Muscle of leg (tissue), 11 donors: ENCODE results near the gene MPHOSPH9. TPM values are rescaled to one million over a fixed set of nuclear protein-coding genes. Genes with fewer than 3 reads are reported as not detected.

Experiments used
- DNase-seq: peaks from one replicate; pipeline ENCODE4 v3.0.0; 2013
- H3K27ac ChIP-seq: one replicate; pipeline ENCODE4 v1.5.1; 2013; ENCODE audit warnings: mild to moderate bottlenecking, low read length, control low read depth
- H3K27me3 ChIP-seq: one replicate; pipeline ENCODE4 v1.6.1; 2013; ENCODE audit warnings: low read length; ENCODE audit not compliant: control insufficient read depth, insufficient read depth
- H3K36me3 ChIP-seq: one replicate; pipeline ENCODE4 v1.6.1; 2013; ENCODE audit warnings: low read length; ENCODE audit not compliant: control insufficient read depth, insufficient read depth
- H3K4me1 ChIP-seq: one replicate; pipeline ENCODE4 v1.6.1; 2013; ENCODE audit warnings: low read length; ENCODE audit not compliant: control insufficient read depth, insufficient read depth
- H3K4me3 ChIP-seq: one replicate; pipeline ENCODE4 v1.5.1; 2013; ENCODE audit warnings: low read length, control low read depth
- H3K9me3 ChIP-seq: replicated peaks from 2 replicates; pipeline ENCODE4 v1.6.1; 2013; ENCODE audit warnings: low read depth, low read length; ENCODE audit not compliant: control insufficient read depth
- WGBS: methylation state at CpG from one replicate; pipeline ENCODE4 v1.1.5; 2013; ENCODE audit warnings: missing lambda C conversion rate; ENCODE audit not compliant: insufficient coverage; 5-methylcytosine and 5-hydroxymethylcytosine counted together
- polyA plus RNA-seq, 8 donors: library from polyadenylated mRNA; unstranded; fragments of 120-200 nt; gene quantifications; one replicate each; pipeline versions ENCODE4 v1.2.1 to v1.2.3, GENCODE V29; 2013; ENCODE audit warnings: inconsistent platforms in 1 of 8, low replicate concordance in 1 of 8; ENCODE audit not compliant: insufficient read length in 8 of 8, insufficient read depth in 1 of 8
- total RNA-seq: library from RNA; stranded (reverse); fragments of 120-200 nt; gene quantifications from one replicate; pipeline ENCODE4 v1.2.4, GENCODE V29; 2013

MPHOSPH9 gene
- total and polyA plus RNA-seq, 9 donors, result 14.6 to 37.5 (median 18.5) TPM

DNA sequence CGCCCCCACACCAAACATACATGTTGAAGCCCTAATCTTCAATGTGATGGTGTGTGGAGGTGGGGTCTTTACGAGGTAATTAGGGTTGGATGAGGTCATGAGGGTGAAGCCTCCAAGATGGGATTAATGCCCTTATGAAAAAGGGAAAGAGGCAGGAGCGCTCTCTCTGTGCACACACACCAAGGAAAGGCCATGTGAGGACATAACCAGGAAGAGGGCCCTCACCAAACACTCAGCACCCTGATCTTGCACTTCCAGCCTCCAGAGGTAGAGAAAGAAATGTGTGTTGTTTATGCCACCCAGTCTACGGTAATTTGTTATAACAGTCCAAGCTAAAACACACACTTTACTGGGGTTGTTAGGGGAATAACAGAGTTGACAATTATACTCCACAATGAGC is 67.4 kb downstream of the MPHOSPH9 start:
- no CpG with 5 or more reads among the region's 4 CpGs for WGBS
- Histone ChIP-seq H3K27ac (no peak overlapping the region), H3K4me3 (no peak overlapping the region), H3K9me3 (no peaks in the 10 kb centered on the region), H3K36me3 (peaks cover 41% of the 10 kb centered on the region), H3K4me1 (no peaks in the 10 kb centered on the region), H3K27me3 (no peaks in the 10 kb centered on the region)
- DNase-seq, result no peak

DNA sequence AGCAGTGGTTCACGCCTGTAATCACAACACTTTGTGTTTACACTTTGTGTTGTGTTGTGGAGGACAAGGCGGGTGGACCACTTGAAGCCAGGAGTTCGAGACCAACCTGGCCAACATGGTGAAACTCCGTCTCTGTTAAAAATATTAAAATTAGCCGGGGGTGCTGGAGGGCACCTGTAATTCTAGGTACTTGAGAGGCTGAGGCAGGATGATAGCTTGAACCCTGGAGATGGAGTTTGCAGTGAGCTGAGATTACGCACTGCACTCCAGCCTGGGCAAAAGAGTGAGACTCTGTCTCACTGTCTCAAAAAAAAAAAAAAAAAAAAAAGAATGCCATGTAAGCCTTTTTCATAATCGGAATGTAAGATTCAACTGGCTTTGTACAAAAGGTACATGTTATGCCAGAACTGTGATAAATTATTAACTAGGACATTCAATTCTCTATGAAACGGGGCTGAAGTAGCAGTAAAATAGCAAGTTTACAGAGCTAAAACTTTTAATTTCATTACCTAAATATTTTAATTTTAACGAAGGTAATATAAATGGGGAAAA is 68.2 kb downstream of the MPHOSPH9 start:
- 89% methylated on average over 4 of the region's 9 CpGs for WGBS
- H3K27me3 ChIP-seq, result no peaks in the 10 kb centered on the region
- H3K4me3 ChIP-seq, result no peak overlapping the region
- H3K9me3 ChIP-seq, result no peaks in the 10 kb centered on the region
- H3K36me3 ChIP-seq, result peaks cover 41% of the 10 kb centered on the region
- H3K4me1 ChIP-seq, result no peaks in the 10 kb centered on the region
- no peak overlapping the region for H3K27ac ChIP-seq
- DNase-seq, result no peak

GRCh38 chr12:123164222-123164621 is 68.7 kb downstream of the MPHOSPH9 start:
- H3K27ac ChIP-seq, result no peak overlapping the region
- WGBS, result no CpG with 5 or more reads among the region's 3 CpGs
- peaks cover 37% of the 10 kb centered on the region for H3K36me3 ChIP-seq

DNA sequence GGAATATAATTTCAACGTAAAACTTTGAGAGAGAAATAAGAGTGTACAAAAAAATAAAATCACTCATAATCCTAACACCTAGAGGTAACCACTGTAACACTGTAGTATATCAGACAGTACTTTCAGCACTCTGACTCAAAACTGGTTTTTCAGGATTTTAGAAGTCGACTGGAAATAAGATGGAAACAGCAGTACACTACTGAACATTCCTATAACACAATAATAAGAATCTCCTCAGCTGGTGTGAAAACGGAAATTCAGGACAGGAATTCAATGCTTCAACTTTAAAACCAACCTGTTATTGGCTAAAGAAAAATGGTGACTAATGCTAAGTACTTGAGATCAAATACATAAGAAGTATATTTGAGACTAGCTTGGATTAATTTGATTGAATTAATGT is 69.7 kb downstream of the MPHOSPH9 start:
- Histone ChIP-seq H3K27ac (no peak overlapping the region), H3K36me3 (peaks cover 36% of the 10 kb centered on the region), H3K27me3 (no peaks in the 10 kb centered on the region), H3K4me3 (no peak overlapping the region), H3K4me1 (no peaks in the 10 kb centered on the region), H3K9me3 (no peaks in the 10 kb centered on the region)
- no peak for DNase-seq
- no CpG with 5 or more reads among the region's 3 CpGs for WGBS

More at GRCh38 chr12:123164222-123164621, 68.7 kb downstream of the MPHOSPH9 start:
- no peaks in the 10 kb centered on the region for H3K27me3 ChIP-seq
- no peaks in the 10 kb centered on the region for H3K9me3 ChIP-seq
- H3K4me3 ChIP-seq, result no peak overlapping the region
- H3K4me1 ChIP-seq, result no peaks in the 10 kb centered on the region
- no peak for DNase-seq

DNA sequence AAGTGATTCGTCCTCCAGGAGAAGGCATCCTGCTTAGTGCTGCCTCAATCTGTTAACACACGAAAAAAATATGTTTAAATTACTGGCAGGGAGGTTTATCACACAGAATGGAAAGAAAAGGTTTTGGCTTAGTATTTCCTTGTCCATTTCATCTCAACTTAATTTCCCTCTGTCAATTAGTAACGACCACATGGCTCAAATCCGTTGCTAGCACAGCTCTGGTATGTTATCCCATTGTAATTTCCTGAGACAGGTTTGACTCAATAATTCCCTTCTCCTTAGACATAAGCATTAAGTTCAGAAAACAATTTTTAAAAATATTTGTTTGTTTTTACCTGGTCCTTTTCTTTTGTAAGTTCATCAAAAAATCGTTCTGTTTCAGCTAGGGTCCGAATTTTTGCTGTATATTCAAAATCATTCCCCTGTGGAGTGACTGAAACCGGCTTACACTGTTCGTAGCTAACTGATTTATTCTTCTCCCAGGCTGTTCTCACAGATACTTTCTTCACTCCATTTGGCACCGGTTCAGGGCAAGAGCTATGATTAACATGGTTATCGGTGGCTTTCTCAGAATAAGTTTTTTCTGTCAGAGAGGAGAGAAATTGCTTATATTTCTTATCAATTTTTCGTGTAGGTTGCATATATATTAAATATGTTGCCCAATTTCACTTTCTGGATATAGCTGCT is 72.0 kb downstream of the MPHOSPH9 start:
- Histone ChIP-seq H3K4me3 (no peak overlapping the region), H3K9me3 (no peaks in the 10 kb centered on the region), H3K4me1 (no peaks in the 10 kb centered on the region), H3K27me3 (no peaks in the 10 kb centered on the region), H3K27ac (no peak overlapping the region), H3K36me3 (peaks cover 23% of the 10 kb centered on the region)
- DNase-seq, result no peak
- WGBS, result 88% methylated on average over 2 of the region's 11 CpGs

- WGBS, result no CpG with 5 or more reads among the region's 2 CpGs
- Histone ChIP-seq H3K36me3 (peaks cover 8% of the 10 kb centered on the region), H3K27ac (no peak overlapping the region), H3K27me3 (peaks cover 8% of the 10 kb centered on the region), H3K4me3 (no peak overlapping the region), H3K4me1 (peaks cover 22% of the 10 kb centered on the region), H3K9me3 (no peaks in the 10 kb centered on the region)
- no peak for DNase-seq
Observed at GRCh38 chr12:123153906-123154305, 79.0 kb downstream of the MPHOSPH9 start.

- peaks cover 22% of the 10 kb centered on the region for H3K4me1 ChIP-seq
- H3K9me3 ChIP-seq, result no peaks in the 10 kb centered on the region
- H3K27ac ChIP-seq, result no peak overlapping the region
- H3K27me3 ChIP-seq, result peaks cover 10% of the 10 kb centered on the region
- no CpG with 5 or more reads among the region's 3 CpGs for WGBS
- no peak for DNase-seq
- peaks cover 8% of the 10 kb centered on the region for H3K36me3 ChIP-seq
- H3K4me3 ChIP-seq, result no peak overlapping the region
Observed at GRCh38 chr12:123152833-123153232, 80.1 kb downstream of the MPHOSPH9 start.

GRCh38 chr12:123151457-123152454 is 81.2 kb downstream of the MPHOSPH9 start:
- no peaks in the 10 kb centered on the region for H3K9me3 ChIP-seq
- peak overlapping the region; percentile 20 for H3K27ac ChIP-seq
- peak overlapping the region; percentile 52 for H3K4me3 ChIP-seq
- peaks cover 22% of the 10 kb centered on the region for H3K4me1 ChIP-seq
- DNase-seq, result peak; percentile 24
- H3K36me3 ChIP-seq, result peaks cover 8% of the 10 kb centered on the region
- 22% methylated on average over 37 of the region's 46 CpGs for WGBS
- H3K27me3 ChIP-seq, result peaks cover 10% of the 10 kb centered on the region

- Histone ChIP-seq H3K9me3 (no peaks in the 10 kb centered on the region), H3K27ac (peak within 1 kb of the TSS; percentile 20), H3K4me3 (peak within 1 kb of the TSS; percentile 52), H3K36me3 (peaks cover 8% of the 10 kb centered on the region), H3K27me3 (peaks cover 10% of the 10 kb centered on the region), H3K4me1 (peaks cover 22% of the 10 kb centered on the region)
- peak; percentile 74 for DNase-seq
- under 1% methylated on average over 115 of the region's 119 CpGs for WGBS
Observed at GRCh38 chr12:123150744-123151456, 82.0 kb downstream of the MPHOSPH9 start, which contains the start of gene PITPNM2. TSS of gene PITPNM2 (minus strand) at chr12:123151090. CDS start at chr12:123034590, 116,500 bp downstream.
